HG03460 (cell line): ENCODE results near the gene CTSK.

Source experiments
- ATAC-seq: cut with Tn5 transposase; IDR thresholded peaks from one replicate; pipeline ENCODE4 v1.9.1; 2021; ENCODE audit not compliant: unreplicated experiment

Gene CTSK

GRCh38 chr1:150763018-150763417, 45.0 kb downstream of the CTSK start:
- ATAC-seq, result no peak

- no peak for ATAC-seq
Observed at GRCh38 chr1:150762552-150762951, 45.5 kb downstream of the CTSK start.

- ATAC-seq, result no peak
Observed at GRCh38 chr1:150761801-150762200, 46.3 kb downstream of the CTSK start.

GRCh38 chr1:150760013-150760412, 48.0 kb downstream of the CTSK start:
- no peak for ATAC-seq

- no peak for ATAC-seq
Observed at GRCh38 chr1:150753416-150753815, 54.6 kb downstream of the CTSK start.

GRCh38 chr1:150751443-150751842, 56.6 kb downstream of the CTSK start:
- no peak for ATAC-seq

GRCh38 chr1:150749720-150750311, 58.2 kb downstream of the CTSK start:
- ATAC-seq, result no peak

- no peak for ATAC-seq
Observed at GRCh38 chr1:150748878-150749719, 59.0 kb downstream of the CTSK start.
